ENCODE measurements around the gene STK11. TPM values are rescaled to one million over a fixed set of nuclear protein-coding genes. Genes with fewer than 3 reads are reported as not detected.
A peak's percentile ranks its signal among the peaks of the same experiment; 100 is the strongest.

Gene STK11
- total RNA-seq, 1 donor from 2014 or later: 57.2 TPM

DNA sequence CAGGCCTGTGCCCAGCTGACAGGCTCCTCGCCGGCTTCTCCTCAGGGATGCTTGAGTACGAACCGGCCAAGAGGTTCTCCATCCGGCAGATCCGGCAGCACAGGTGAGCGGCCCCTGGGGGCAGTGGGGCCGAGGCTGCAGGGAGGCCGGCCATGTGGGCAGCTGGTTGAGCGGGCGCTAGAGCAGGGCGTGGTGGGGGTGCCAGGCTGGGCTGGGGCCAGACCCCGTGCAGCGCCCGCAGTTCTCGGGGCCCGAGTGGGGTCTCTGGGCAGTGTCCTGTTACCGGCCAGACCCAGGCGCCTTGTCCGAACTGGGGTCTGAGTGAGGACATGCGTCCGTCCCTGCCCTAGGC is 16.3 kb downstream of the STK11 start:
- peak; percentile 2 for ATAC-seq

DNA sequence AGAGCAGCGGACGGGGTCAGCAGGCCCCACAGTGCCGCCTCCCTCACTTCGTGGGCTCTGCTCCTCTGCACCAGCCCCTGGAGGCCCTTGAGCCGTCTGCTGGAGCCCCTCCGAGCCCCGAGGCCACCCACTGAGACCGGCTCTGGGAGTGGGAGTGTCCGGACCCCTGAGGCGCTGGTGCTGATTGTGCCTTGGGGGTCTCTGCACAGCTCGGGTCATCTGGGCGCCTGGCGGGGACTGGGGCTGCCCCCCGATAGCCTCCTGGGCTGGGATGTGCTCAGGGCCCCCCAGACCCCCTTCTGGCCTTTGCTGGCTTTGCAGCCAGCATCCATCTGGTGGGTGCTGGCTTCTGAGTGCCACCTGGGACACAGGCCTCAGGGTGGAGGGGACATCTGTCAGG is 16.8 kb downstream of the STK11 start:
- DNase-seq (ENCODE audit: low spot score) (no peak), ATAC-seq (no peak)
- intact Hi-C loops (cut with DNase I): no loop called here

More for the DNA sequence above, 16.3 kb downstream of the STK11 start:
- DNase-seq (ENCODE audit: low spot score): no peak
- intact Hi-C loops (cut with DNase I): loop anchor here (1.0 kb wide), 1 partner anchor 222 kb away; the partner anchor contains the start of gene GRIN3B

DNA sequence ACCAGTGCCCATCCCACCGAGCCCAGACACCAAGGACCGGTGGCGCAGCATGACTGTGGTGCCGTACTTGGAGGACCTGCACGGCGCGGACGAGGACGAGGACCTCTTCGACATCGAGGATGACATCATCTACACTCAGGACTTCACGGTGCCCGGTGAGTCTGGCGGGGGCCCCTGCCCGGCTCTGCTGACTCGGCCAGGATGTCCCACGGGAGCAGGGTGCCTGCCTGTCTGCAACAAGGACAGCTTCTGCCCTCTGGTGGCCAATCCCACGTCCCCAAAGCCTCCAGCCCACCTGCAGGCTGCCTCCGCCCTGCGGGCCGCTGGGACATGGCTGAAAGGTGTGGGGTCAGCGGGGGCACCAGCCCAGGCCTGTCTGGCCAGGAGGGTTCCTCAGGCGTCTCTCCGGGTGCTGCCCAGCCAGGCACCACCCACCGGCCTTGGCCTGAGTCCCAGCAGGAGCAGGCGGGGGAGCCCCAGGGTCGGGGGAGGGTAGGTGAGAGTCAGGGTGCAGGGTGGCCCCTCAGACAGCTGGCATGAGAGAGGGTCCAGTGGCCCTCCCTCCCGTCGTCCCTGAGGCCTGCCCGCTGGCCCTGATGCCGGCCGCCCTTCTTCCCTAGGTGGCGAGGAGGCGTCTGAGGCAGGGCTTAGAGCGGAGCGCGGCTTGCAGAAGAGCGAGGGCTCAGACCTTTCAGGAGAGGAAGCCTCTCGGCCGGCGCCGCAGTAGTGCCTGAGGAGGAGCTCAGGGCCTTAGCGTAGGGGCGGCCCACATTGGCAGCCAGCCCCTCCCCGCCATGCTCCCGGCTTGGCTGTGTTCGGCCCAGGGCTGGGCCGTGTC is 17.7 kb downstream of the STK11 start:
- no peak for ATAC-seq
- intact Hi-C loops (cut with DNase I): no loop called here
- DNase-seq (ENCODE audit: low spot score): no peak

DNA sequence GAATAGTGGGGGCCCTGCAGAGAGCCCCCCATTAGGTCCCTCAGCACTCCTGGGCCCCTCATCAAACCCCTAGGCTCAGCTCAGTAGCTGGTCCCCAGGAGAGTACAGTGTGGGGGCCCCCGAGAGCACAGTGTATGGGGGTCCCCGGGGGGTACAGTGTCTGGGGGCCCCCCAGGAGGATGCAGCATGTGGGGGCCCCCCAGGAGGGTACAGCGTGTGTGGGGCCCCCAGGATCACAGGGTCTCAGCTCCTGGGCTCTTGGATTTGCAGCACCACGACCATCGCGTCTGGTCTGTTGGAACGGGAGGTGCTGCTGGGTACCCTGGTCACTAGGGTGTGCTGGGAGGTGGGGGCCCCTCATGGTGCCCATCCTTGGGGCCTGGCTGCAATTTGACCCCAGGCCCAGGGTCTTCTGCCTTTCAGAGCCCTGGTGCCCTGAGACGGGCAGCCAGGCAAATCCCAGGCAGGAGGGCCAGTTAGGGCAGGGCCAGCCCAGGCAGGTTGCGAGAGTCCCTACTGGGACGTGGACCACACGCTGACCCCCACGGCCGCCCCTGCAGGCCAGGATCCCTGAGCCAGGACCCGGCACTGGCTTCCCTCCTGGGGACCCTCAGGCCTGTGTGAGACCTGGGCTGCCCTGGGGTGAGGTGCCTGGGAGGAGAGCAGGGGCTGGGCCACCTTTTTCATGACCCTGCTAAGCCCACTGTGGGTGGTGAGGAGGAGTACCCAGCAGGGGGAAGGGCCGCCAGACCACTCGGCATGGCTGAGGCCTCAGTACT is 18.7 kb downstream of the STK11 start:
- intact Hi-C loops (cut with DNase I): no loop called here
- no peak for ATAC-seq
- no peak for DNase-seq (ENCODE audit: low spot score)

DNA sequence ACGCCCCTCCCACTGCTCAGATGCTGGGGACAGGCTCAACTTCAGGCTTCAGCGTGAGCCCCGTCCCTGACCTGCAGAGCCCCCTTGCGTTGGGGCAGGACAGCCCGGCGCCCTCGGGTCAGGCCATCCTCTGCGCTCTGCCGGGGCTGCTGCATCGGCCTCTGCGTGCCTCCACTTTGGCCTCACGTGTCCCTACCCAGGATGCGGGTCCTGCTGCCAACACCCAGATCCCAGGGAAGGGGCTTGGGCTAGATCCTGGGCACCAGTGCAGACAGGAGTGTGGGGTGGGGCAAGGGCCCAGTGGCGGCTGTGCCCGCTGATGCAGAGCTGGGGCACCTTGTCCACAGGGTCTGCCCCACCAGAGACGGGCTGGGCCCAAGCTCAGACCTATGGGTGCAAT is 19.3 kb downstream of the STK11 start:
- intact Hi-C loops (cut with DNase I): loop anchor here (1.0 kb wide), 1 partner anchor 36 kb away; no protein-coding TSS in a partner anchor
- no peak for ATAC-seq
- no peak for DNase-seq (ENCODE audit: low spot score)

DNA sequence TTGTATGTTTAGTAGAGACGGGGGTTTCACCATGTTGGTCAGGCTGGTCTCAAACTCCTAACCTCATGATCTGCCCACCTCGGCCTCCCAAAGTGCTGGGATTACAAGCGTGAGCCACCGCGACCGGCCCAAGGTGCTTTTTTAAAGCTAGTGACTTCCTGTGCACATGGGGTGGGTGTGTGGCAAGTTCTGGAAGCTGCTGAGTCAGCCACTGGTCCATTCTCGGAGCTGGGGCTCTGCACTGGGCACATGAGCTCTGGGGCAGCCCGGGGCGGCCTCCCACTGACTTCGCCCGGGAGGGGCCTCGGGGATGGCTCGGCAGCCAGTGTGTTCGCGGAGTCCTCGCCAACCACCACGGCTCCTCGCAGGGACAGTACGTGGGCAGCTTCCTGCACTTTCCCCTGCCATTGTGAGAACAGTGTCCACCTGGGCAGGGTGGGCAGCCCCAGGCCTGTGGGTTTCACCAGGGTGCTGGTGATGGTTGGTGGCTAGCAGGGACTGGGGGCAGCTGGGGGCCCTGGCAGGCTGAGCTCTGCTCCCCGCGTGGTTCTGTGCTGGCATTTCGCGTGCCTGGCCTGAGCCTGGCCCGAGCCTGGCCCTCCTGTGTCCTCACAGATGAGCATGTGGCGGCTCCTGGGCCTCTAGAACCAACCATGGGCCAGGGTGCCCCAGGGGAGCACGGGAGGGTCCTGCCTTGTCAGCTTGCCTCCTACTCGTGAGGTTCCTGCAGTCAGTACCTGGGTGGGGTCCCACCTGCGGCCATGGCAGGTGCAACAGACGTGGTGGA is 20.1 kb downstream of the STK11 start:
- DNase-seq (ENCODE audit: low spot score) (no peak), ATAC-seq (no peak)
- intact Hi-C loops (cut with DNase I): loop anchor here (1.0 kb wide), 1 partner anchor 36 kb away; no protein-coding TSS in a partner anchor

DNA sequence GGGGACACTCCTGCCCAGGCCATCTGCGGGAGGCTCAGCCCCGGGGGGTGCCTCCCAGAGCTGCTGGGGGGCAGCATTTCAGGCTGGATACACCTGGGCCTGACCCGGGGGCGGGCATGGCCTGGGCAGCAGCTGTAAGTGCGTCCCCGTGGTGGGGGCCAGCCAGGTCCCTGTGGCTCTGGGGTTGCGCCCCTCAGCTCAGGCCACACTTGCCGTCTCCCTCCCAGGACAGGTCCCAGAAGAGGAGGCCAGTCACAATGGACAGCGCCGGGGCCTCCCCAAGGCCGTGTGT is 20.6 kb downstream of the STK11 start:
- no peak for DNase-seq (ENCODE audit: low spot score)
- intact Hi-C loops (cut with DNase I): no loop called here
- ATAC-seq: no peak

DNA sequence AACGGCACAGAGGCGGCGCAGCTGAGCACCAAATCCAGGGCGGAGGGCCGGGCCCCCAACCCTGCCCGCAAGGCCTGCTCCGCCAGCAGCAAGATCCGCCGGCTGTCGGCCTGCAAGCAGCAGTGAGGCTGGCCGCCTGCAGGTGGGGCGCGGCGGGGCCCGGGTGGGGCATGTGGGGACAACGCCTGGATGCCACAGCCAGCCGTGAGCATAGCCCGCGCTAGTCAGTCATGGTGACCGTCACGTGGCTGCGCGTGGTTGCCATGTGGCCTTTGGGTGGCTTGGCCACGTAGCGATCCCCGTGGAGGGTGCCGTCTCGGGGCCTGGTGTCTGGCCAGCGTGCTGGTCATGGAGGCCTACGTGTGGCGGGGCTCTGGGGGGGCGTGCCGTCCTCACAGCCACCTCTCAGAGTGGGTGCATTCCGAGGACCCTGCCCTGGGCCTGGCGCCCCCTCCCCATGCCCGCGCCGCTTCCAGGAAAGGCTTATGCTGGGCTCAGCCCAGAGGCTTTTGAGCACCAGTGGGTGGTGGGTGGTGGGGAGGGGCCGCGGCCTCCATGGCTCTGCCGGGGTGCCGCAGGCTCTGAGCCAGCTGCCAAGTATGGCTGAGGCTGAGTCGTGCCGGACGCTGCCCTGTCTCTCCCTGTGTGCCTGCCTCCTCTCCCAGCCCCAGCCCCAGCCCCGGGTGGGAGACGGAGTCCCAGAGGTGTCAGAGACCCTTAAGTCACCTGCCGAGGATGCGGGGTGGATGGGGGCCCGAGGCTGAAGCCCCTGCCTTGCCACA is 21.1 kb downstream of the STK11 start:
- ATAC-seq: no peak

DNA sequence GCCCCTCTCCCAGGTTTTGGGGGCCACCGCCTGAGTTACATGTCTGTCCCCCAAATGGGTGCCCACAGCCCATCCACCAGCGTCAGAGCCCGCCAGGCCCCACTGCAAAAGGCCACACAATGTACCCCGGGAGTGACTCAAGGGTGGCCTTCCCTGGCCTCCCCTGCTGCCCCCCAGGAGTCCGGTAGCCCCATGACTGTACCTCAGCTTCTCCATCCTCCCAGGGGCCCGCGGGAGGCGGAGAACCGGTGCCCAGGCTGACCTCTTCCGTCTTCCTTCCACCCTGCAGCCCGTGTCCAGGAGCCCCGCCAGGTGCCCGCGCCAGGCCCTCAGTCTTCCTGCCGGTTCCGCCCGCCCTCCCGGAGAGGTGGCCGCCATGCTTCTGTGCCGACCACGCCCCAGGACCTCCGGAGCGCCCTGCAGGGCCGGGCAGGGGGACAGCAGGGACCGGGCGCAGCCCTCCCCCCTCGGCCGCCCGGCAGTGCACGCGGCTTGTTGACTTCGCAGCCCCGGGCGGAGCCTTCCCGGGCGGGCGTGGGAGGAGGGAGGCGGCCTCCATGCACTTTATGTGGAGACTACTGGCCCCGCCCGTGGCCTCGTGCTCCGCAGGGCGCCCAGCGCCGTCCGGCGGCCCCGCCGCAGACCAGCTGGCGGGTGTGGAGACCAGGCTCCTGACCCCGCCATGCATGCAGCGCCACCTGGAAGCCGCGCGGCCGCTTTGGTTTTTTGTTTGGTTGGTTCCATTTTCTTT is 21.9 kb downstream of the STK11 start:
- ATAC-seq: no peak
- intact Hi-C loops (cut with DNase I): no loop called here
- DNase-seq (ENCODE audit: low spot score): no peak

More for the DNA sequence above, 21.1 kb downstream of the STK11 start:
- no peak for DNase-seq (ENCODE audit: low spot score)
- intact Hi-C loops (cut with DNase I): no loop called here

DNA sequence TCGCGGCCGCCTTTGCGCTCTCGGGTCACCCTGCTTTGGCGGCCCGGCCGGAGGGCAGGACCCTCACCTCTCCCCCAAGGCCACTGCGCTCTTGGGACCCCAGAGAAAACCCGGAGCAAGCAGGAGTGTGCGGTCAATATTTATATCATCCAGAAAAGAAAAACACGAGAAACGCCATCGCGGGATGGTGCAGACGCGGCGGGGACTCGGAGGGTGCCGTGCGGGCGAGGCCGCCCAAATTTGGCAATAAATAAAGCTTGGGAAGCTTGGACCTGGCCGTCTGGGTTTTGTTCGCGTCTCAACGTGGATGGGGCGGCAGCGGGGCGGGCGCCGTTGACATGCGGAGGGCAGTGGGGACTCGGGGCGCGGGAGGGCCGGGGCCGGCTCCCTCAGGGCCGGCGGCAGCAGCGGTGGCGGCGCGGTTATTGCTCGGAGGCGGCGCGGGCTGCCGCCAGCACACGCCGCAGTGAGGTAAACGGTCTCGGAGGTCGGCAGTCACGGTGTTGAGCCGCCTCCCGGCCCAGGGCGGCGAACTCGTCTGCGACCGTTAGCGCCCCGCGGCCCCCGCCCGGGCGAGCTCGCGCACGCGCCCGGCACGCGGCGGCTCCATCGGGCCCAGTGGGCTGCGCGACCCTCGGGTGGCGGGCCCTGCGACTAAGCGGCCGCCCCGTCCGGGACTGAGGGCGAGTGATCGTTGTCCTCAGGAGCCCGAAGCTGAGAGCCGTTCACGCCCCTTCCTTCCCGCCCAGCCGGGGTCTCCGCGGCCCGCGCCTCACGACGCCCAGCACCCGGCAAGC is 22.8 kb downstream of the STK11 start:
- intact Hi-C loops (cut with DNase I): no loop called here
- DNase-seq (ENCODE audit: low spot score) (no peak), ATAC-seq (no peak)

DNA sequence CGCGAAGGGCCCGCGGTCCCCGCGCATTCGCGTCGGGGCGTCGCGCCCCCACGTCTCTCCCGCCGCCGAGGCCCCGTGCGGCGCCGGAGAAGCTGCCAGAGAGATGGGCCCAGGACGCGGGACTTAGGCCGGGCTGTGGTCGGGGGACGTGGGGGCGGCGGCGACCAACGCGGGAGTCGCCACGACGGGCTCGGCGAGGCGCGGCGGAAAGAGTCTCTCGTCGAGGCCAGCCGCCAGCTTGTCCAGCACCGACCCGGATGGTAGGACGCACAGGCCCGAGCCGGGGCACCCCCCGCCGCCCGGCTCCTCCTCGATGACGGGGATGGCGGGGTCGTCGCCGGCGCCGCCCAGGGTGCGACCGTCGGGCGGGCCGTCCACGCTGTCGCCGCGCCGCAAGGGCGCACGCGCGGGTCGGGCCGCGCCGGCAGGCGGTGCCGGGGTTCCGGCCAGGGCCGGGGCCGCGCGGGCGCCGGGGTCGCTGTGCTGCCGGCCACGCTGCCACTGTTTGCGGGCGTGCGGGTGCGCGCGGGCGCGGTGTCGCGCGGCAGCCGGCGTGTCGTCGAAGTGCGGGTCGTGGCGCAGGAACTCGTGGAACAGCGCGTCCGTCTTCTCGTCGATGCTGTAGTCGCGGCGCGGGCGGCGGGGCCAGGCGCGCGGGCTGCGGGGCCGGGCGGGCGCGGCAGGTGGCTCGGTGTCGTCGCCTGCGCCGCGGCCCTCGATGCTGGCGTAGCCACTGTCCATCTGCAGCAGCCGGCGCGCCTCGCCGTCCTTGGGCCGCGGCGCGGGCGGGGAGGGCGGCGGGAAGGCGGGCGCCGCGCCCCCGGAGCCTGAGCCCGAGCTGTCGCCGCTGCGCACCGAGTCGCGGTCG is 23.7 kb downstream of the STK11 start:
- intact Hi-C loops (cut with DNase I): no loop called here
- no peak for DNase-seq (ENCODE audit: low spot score)
- no peak for ATAC-seq

DNA sequence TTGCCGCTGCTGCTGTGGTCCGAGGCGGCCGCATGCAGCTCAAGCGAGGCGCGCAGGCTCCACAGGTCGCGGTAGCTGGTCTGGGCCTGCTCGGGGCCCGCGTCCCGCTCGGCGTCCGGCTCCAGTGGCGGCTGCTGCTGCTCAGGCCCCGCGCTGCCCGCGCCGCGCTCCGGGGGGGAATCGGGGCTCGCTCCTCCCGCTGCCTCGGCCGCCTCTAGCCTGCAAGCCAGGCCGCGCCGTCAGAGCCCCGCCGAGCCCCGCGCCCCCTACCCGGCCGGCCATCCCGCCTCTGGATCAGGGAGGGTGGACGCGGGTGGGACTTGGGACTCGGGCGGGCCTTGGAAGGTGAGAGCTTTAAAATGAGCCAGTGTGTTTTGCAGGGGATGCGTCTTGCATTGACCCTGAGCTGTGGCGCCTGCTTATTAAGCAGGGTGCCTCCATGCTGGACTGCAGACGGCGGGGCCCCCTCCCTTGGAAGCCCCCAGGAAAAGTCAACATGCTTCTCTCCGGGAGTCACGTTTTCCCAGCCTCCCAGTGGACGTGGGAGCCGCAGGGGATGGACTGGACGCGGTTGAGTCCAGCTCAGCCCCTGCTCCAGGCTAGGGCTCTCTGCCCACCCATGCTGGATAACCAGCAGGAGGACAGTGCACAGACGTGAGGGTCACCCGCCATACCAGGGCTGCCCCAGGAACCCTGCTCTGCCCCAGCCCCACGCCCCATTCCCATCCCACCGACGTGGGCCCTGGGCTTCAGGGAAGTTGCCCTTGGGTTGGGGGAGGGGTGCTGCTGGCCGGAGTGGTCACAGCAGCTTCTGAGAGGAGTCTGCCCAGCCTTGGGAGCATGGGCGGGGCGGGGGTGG is 24.6 kb downstream of the STK11 start:
- DNase-seq (ENCODE audit: low spot score) (no peak), ATAC-seq (no peak)
- intact Hi-C loops (cut with DNase I): no loop called here

DNA sequence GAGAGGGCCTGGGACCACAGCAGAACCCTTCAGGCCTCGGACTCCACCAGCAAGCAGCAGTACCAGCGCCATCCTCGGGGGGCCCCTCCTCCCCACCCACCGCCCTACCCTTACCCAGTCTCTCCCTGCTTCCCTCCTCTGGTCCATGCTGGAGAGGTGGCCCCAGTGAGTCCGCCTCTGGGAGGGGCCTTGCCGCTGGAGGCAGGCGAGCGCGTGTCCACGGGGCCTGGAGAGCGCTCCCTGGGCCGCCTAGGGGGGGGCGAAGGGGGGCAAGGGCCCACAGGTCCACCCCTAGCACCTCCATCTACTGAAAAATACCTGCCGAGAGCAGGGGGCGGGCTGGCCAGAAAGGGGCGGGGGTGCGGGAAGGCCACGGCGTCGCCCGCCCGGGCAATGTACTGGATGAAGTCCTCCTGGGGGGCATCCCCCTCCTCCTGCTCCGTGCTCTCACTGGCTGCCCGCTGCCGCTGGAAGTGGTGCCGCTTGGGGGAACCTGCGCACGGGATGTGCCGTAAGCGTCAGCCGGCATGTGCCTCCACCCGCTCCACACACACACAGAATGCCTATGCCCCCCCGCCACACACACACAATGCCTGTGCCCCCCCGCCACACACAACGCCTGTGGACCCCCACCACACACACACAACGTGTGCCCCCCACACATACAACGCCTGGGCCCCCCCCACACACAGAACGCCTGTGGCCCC is 25.4 kb downstream of the STK11 start:
- intact Hi-C loops (cut with DNase I): no loop called here
- no peak for ATAC-seq
- DNase-seq (ENCODE audit: low spot score): no peak

DNA sequence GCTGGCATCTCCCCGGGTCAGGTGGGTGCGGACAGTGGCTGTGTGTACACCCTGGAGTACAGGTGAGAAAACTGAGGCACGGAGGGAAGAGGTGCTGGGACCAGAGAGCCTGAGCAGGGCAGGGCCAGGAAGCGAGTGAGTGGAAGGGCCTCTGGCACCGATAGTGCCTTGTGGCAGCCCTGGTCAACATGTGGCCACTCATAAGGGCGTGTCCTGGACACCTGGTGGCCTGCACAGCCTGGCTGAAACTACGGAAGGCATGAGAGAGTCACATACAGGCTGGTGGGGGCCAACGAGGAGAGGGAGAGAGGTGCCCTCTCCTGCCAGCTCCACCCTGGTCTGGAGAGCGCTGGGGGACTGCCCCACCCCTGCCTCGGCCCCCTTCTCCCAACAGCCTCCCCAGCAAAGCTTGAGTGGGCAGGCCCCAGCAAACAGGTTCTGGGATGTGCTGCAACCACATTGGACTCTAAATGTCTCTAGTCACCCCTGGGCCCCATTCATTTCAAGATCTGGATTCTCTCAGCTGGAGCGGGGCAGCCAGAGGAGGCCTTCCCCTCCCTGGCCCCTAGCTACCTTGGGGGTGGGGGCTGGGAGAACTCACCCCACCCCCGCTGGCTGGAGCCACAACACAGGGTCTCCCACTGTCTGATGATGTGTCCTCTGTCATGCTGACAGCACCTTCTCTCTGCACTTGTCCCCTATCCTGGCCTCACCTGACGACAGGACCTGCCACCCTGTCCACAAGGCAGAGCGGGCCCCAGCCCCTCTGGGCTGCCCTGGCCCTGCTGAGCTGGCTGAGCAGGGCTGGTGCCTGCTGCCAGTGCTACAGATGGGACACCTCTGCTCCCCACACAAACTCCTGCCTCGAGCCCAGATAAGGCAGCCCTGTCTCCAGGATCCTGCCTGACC is 26.4 kb downstream of the STK11 start:
- ATAC-seq (peak; percentile 3), DNase-seq (ENCODE audit: low spot score) (no peak)
- intact Hi-C loops (cut with DNase I): no loop called here
